HCT116 (cell line): Measurements from ENCODE around the gene PLCB1. TPM values are rescaled to one million over a fixed set of nuclear protein-coding genes. Genes with fewer than 3 reads are reported as not detected.

Source experiments
- ATAC-seq: fragments of 200-7000 bp; cut with Tn5 transposase; 2 replicates; pipeline ENCODE4 v1.9.1; 2020; ENCODE audit warnings: mild to moderate bottlenecking, moderate library complexity
- BruUV-seq: library from RNA; stranded (reverse); fragments of 400-500 nt; replicated peaks from 2 replicates; lab custom pipeline; 2021; lab: Mats Ljungman, UMichigan
- CTCF ChIA-PET: fragments of 300-600 bp; sonication (Branson Sonifier 250); formaldehyde crosslinking; loops from one replicate; lab custom pipeline; 2021; ENCODE audit warnings: antibody characterized with exemption; lab: Charles Lee
- POLR2A ChIA-PET: fragments of 300-600, 350-600 bp; sonication (Branson Sonifier 250); formaldehyde crosslinking; loops from one replicate; lab custom pipeline; 2021; ENCODE audit warnings: antibody characterized with exemption; lab: Charles Lee
- RAD21 ChIA-PET, 2 experiments: fragments of 300-600 bp; sonication (Branson Sonifier 250); formaldehyde crosslinking; loops; one replicate each; lab custom pipeline; 2023; ENCODE audit warnings: low total read pairs in 2 of 2; ENCODE audit not compliant: uncharacterized antibody in 2 of 2, unreplicated experiment in 2 of 2, low non-redundant PET in 1 of 2; lab: Charles Lee
- DNase-seq: peaks from one replicate; pipeline ENCODE4 v3.0.0-alpha.2; 2010; ENCODE audit warnings: low read depth, low spot score
- H2AFZ ChIP-seq: fragments of 200-600 bp; shearing (Covaris generic), sonication (generic); 2 replicates; pipeline ENCODE4 v1.6.1; 2017; ENCODE audit warnings: low read depth, mixed run types, mixed read lengths, antibody characterized with exemption, low read length; ENCODE audit not compliant: poor library complexity, severe bottlenecking
- H3K27ac ChIP-seq: 2 replicates; pipeline ENCODE4 v1.5.1; 2012; ENCODE audit warnings: low read depth, low read length
- H3K27me3 ChIP-seq: fragments of 200-600 bp; sonication (generic); 2 replicates; pipeline ENCODE4 v1.6.1; 2016; ENCODE audit warnings: mixed run types, low read length, mixed read lengths; ENCODE audit not compliant: insufficient read depth
- H3K36me3 ChIP-seq, 2 experiments: fragments of 200-500 bp in 1 of 2; fragments of 200-600 bp in 1 of 2; sonication (Bioruptor generic) in 1 of 2; sonication (generic) in 1 of 2; 2 replicates each; pipeline versions ENCODE4 v1.5.1 to v1.6.1; 2014 to 2016; ENCODE audit warnings: low read length in 2 of 2, inconsistent platforms in 1 of 2, mixed read lengths in 1 of 2, mixed run types in 1 of 2; ENCODE audit not compliant: insufficient read depth in 2 of 2, control insufficient read depth in 1 of 2
- H3K4me1 ChIP-seq, 2 experiments: fragments of 200-600 bp in 1 of 2; sonication (generic) in 1 of 2; 2 replicates each; pipeline versions ENCODE4 v1.5.1 to v1.6.1; 2012 to 2017; ENCODE audit warnings: low read length in 2 of 2, inconsistent platforms in 1 of 2, mild to moderate bottlenecking in 1 of 2, mixed read lengths in 1 of 2, mixed run types in 1 of 2, moderate library complexity in 1 of 2; ENCODE audit not compliant: insufficient read depth in 2 of 2, control insufficient read depth in 1 of 2
- H3K4me2 ChIP-seq: fragments of 200-600 bp; sonication (generic); 2 replicates; pipeline ENCODE4 v1.6.1; 2017; ENCODE audit warnings: mixed run types, low read length, mixed read lengths
- H3K4me3 ChIP-seq, 2 experiments: fragments of 200-600 bp in 1 of 2; sonication (generic) in 1 of 2; replicated peaks in 1 of 2; 2 replicates each; pipeline ENCODE4 v1.5.1; 2011 to 2016; ENCODE audit warnings: low read length in 2 of 2, control low read depth in 1 of 2, low read depth in 1 of 2, mild to moderate bottlenecking in 1 of 2, mixed read lengths in 1 of 2, mixed run types in 1 of 2
- H3K79me2 ChIP-seq: fragments of 200-600 bp; sonication (generic); 2 replicates; pipeline ENCODE4 v1.6.1; 2017; ENCODE audit warnings: mild to moderate bottlenecking, mixed run types, low read length, moderate library complexity, mixed read lengths; ENCODE audit not compliant: insufficient read depth
- H3K9ac ChIP-seq: fragments of 200-600 bp; sonication (generic); 2 replicates; pipeline ENCODE4 v1.6.1; 2016; ENCODE audit warnings: low read length, mixed read lengths
- H3K9me2 ChIP-seq: fragments of 200-600 bp; sonication (generic), shearing (Covaris generic); 2 replicates; pipeline ENCODE4 v1.6.1; 2017; ENCODE audit warnings: mixed run types, mild to moderate bottlenecking, moderate library complexity; ENCODE audit not compliant: insufficient read depth
- H3K9me3 ChIP-seq, 2 experiments: fragments of 200-500 bp in 1 of 2; fragments of 200-600 bp in 1 of 2; sonication (Bioruptor generic) in 1 of 2; sonication (generic) in 1 of 2; 2 replicates each; pipeline ENCODE4 v1.6.1; 2014 to 2017; ENCODE audit warnings: low read length in 2 of 2, mixed read lengths in 2 of 2, inconsistent platforms in 1 of 2, low read depth in 1 of 2, mild to moderate bottlenecking in 1 of 2, mixed run types in 1 of 2, moderate library complexity in 1 of 2; ENCODE audit not compliant: control insufficient read depth in 1 of 2, insufficient read depth in 1 of 2
- H4K20me1 ChIP-seq: fragments of 200-600 bp; sonication (generic), shearing (Covaris generic); 2 replicates; pipeline ENCODE4 v1.6.1; 2017; ENCODE audit warnings: mixed run types, mild to moderate bottlenecking, moderate library complexity; ENCODE audit not compliant: insufficient read depth
- SIN3A ChIP-seq: IDR thresholded peaks from 2 replicates; pipeline ENCODE4 v1.6.1; 2012; ENCODE audit warnings: low read depth
- SRF ChIP-seq: IDR thresholded peaks from 2 replicates; pipeline ENCODE4 v1.6.1; 2012; ENCODE audit warnings: low read depth
- TCF7L2 ChIP-seq: IDR thresholded peaks from 2 replicates; pipeline ENCODE4 v1.7.0; 2011; ENCODE audit warnings: borderline replicate concordance, inconsistent platforms; ENCODE audit not compliant: insufficient read depth, insufficient read length; ENCODE audit errors: extremely low read depth
- ZFX ChIP-seq: fragments of 450-650 bp; IDR thresholded peaks from 2 replicates; pipeline ENCODE4 v1.6.1; 2017
- intact Hi-C: fragments of 100-400 bp; cut with micrococcal nuclease; formaldehyde crosslinking; loops from 2 replicates; pipeline ENCODE4 v1.10.0; 2022
- total RNA-seq: library from RNA; stranded (reverse); gene quantifications from one replicate; pipeline ENCODE4 v1.2.1, GENCODE V29; 2021; ENCODE audit not compliant: unreplicated experiment

PLCB1 gene
- total RNA-seq, 1 experiment from 2014 or later: 15.8 TPM

- H3K4me3 ChIP-seq: no peak overlapping the region
- no TSS peak for BruUV-seq
- H3K4me2 ChIP-seq: no peak overlapping the region
- no peak overlapping the region for H2AFZ ChIP-seq
- CTCF ChIA-PET: no interaction called here
- TF ChIP-seq TCF7L2 (no peak), ZFX (no peak)
- TF ChIP-seq, all 23 proteins: peak for 0
- Histone ChIP-seq H3K27me3 (no peaks in the 10 kb centered on the region), H3K79me2 (no peaks in the 10 kb centered on the region), H3K27ac (no peak overlapping the region), H3K9me3 (peaks cover 0 to 2% of the 10 kb centered on the region in 2 experiments; a peak in 1 of 4 replicates), H3K9me2 (no peaks in the 10 kb centered on the region), H3K4me1 (no peaks in the 10 kb centered on the region), H3K9ac (no peak overlapping the region), H4K20me1 (no peaks in the 10 kb centered on the region), H3K36me3 (no peaks in the 10 kb centered on the region)
- RAD21 ChIA-PET: no interaction called here
- DNase-seq (no peak), ATAC-seq (no peak)
- intact Hi-C loops: no loop called here
- POLR2A ChIA-PET: no interaction called here
Observed at GRCh38 chr20:8901237-8902025, 769.4 kb downstream of the PLCB1 start.

GRCh38 chr20:8903655-8904605, 771.9 kb downstream of the PLCB1 start:
- no peaks in the 10 kb centered on the region for H3K79me2 ChIP-seq
- ChIA-PET POLR2A (no interaction called here), CTCF (no interaction called here), RAD21 (no interaction called here)
- H4K20me1 ChIP-seq: no peaks in the 10 kb centered on the region
- H2AFZ ChIP-seq: no peak overlapping the region
- intact Hi-C loops: no loop called here
- no peaks in the 10 kb centered on the region for H3K27me3 ChIP-seq
- ATAC-seq (no peak), DNase-seq (no peak)
- H3K4me3 ChIP-seq: no peak overlapping the region
- no peak overlapping the region for H3K4me2 ChIP-seq
- no peak overlapping the region for H3K27ac ChIP-seq
- no peaks in the 10 kb centered on the region for H3K9me3 ChIP-seq
- no peaks in the 10 kb centered on the region for H3K4me1 ChIP-seq
- no TSS peak for BruUV-seq
- TF ChIP-seq SIN3A (no peak), SRF (no peak)
- no peak overlapping the region for H3K9ac ChIP-seq
- no peaks in the 10 kb centered on the region for H3K9me2 ChIP-seq
- H3K36me3 ChIP-seq: no peaks in the 10 kb centered on the region
